HEK293 (cell line): ENCODE results near the gene CFAP57.
A peak's percentile ranks its signal among the peaks of the same experiment; 100 is the strongest.

Experiments used
- CTCF ChIA-PET: fragments of 350-600 bp; formaldehyde crosslinking; extraction: SDS; loops from one replicate; lab custom pipeline; 2021; ENCODE audit warnings: antibody characterized with exemption; lab: Yijun Ruan, JAX
- POLR2A ChIA-PET: fragments of 300-600 bp; formaldehyde crosslinking; extraction: SDS; loops from one replicate; lab custom pipeline; 2020; ENCODE audit warnings: antibody characterized with exemption, inconsistent platforms; lab: Yijun Ruan, JAX
- H3K27ac ChIP-seq: fragments of 200-500 bp; sonication (Bioruptor generic); 2 replicates; pipeline ENCODE4 v1.5.1; 2014; ENCODE audit warnings: low read depth, low read length, control low read depth, inconsistent platforms; ENCODE audit errors: extremely low read depth
- H3K36me3 ChIP-seq, 2 experiments: fragments of 200-500 bp in 1 of 2; sonication (Bioruptor generic) in 1 of 2; 1 replicate in 1 of 2; 2 replicates in 1 of 2; pipeline ENCODE4 v1.5.1; 2014 to 2017; ENCODE audit warnings: inconsistent platforms in 2 of 2, low read length in 2 of 2; ENCODE audit not compliant: control insufficient read depth in 2 of 2, insufficient read depth in 1 of 2
- H3K4me1 ChIP-seq: fragments of 200-500 bp; sonication (Bioruptor generic); 2 replicates; pipeline ENCODE4 v1.5.1; 2014; ENCODE audit warnings: mild to moderate bottlenecking, low read length, inconsistent platforms; ENCODE audit not compliant: control insufficient read depth, insufficient read depth
- H3K4me3 ChIP-seq: 2 replicates; pipeline ENCODE4 v1.5.1; 2011; ENCODE audit warnings: low read depth, mild to moderate bottlenecking, control low read depth, low read length, moderate library complexity
- H3K9me3 ChIP-seq: fragments of 200-500 bp; sonication (Bioruptor generic); 2 replicates; pipeline ENCODE4 v1.5.1; 2014; ENCODE audit warnings: low read depth, low read length, inconsistent platforms; ENCODE audit not compliant: control insufficient read depth, insufficient read depth
- ATF2 ChIP-seq: fragments of 450-650 bp; formaldehyde crosslinking; IDR thresholded peaks from 2 replicates; pipeline ENCODE4 v1.5.1; 2016; ENCODE audit warnings: missing biosample characterization, missing genetic modification characterization, low read depth
- KLF1 ChIP-seq: fragments of 450-650 bp; formaldehyde crosslinking; IDR thresholded peaks from 2 replicates; pipeline ENCODE4 v1.5.1; 2016; ENCODE audit warnings: missing biosample characterization, missing genetic modification characterization
- PRDM2 ChIP-seq: fragments of 450-650 bp; formaldehyde crosslinking; IDR thresholded peaks from 2 replicates; pipeline ENCODE4 v1.5.1; 2016; ENCODE audit warnings: missing biosample characterization, missing genetic modification characterization, borderline replicate concordance
- SETDB1 ChIP-seq: IDR thresholded peaks from one replicate; pipeline ENCODE4 v1.6.1; 2017; ENCODE audit warnings: mild to moderate bottlenecking, low read length, moderate library complexity, mixed read lengths; ENCODE audit not compliant: insufficient read length
- SP3 ChIP-seq: fragments of 450-650 bp; formaldehyde crosslinking; IDR thresholded peaks from 2 replicates; pipeline ENCODE4 v1.5.1; 2016; ENCODE audit warnings: missing biosample characterization, missing genetic modification characterization
- TRIM28 ChIP-seq: IDR thresholded peaks from 2 replicates; pipeline ENCODE4 v1.6.1; 2011; ENCODE audit warnings: low read length, control low read depth, borderline replicate concordance
- TSHZ1 ChIP-seq: fragments of 450-650 bp; formaldehyde crosslinking; IDR thresholded peaks from 2 replicates; pipeline ENCODE4 v1.5.1; 2016; ENCODE audit warnings: missing biosample characterization, missing genetic modification characterization, borderline replicate concordance
- ZBTB1 ChIP-seq: fragments of 450-650 bp; formaldehyde crosslinking; IDR thresholded peaks from 2 replicates; pipeline ENCODE4 v1.5.1; 2016; ENCODE audit warnings: missing biosample characterization, missing genetic modification characterization
- ZBTB20 ChIP-seq: fragments of 450-650 bp; formaldehyde crosslinking; IDR thresholded peaks from 2 replicates; pipeline ENCODE4 v1.5.1; 2016; ENCODE audit warnings: missing biosample characterization, missing genetic modification characterization
- ZBTB6 ChIP-seq: fragments of 450-650 bp; formaldehyde crosslinking; IDR thresholded peaks from 2 replicates; pipeline ENCODE4 v1.5.1; 2017; ENCODE audit warnings: missing biosample characterization, missing genetic modification characterization
- ZIC2 ChIP-seq: fragments of 450-650 bp; formaldehyde crosslinking; IDR thresholded peaks from 2 replicates; pipeline ENCODE4 v1.5.1; 2016; ENCODE audit warnings: missing biosample characterization, missing genetic modification characterization
- ZNF302 ChIP-seq: fragments of 450-650 bp; formaldehyde crosslinking; IDR thresholded peaks from 2 replicates; pipeline ENCODE4 v1.5.1; 2016; ENCODE audit warnings: missing biosample characterization, missing genetic modification characterization, low read depth
- ZNF449 ChIP-seq: fragments of 450-650 bp; formaldehyde crosslinking; IDR thresholded peaks from 2 replicates; pipeline ENCODE4 v1.5.1; 2017; ENCODE audit warnings: missing biosample characterization, mild to moderate bottlenecking, missing genetic modification characterization, moderate library complexity
- ZNF514 ChIP-seq: fragments of 450-650 bp; formaldehyde crosslinking; IDR thresholded peaks from 2 replicates; pipeline ENCODE4 v1.5.1; 2016; ENCODE audit warnings: missing biosample characterization, missing genetic modification characterization
- ZNF629 ChIP-seq: fragments of 450-650 bp; formaldehyde crosslinking; IDR thresholded peaks from 2 replicates; pipeline ENCODE4 v1.5.1; 2017; ENCODE audit warnings: missing biosample characterization, missing genetic modification characterization
- ZNF701 ChIP-seq: fragments of 450-650 bp; formaldehyde crosslinking; IDR thresholded peaks from 2 replicates; pipeline ENCODE4 v1.5.1; 2016; ENCODE audit warnings: missing biosample characterization, missing genetic modification characterization
- ZSCAN23 ChIP-seq: fragments of 450-650 bp; formaldehyde crosslinking; IDR thresholded peaks from 2 replicates; pipeline ENCODE4 v1.5.1; 2016; ENCODE audit warnings: missing biosample characterization, missing genetic modification characterization
- ZSCAN4 ChIP-seq: fragments of 450-650 bp; formaldehyde crosslinking; IDR thresholded peaks from 2 replicates; pipeline ENCODE4 v1.5.1; 2017; ENCODE audit warnings: missing biosample characterization, missing genetic modification characterization
- ZXDB ChIP-seq: fragments of 450-650 bp; formaldehyde crosslinking; IDR thresholded peaks from 2 replicates; pipeline ENCODE4 v1.5.1; 2016; ENCODE audit warnings: missing biosample characterization, missing genetic modification characterization

CFAP57 gene

GRCh38 chr1:43206600-43207228, 34.6 kb downstream of the CFAP57 start (continued):
- TF ChIP-seq SP3 (peak; percentile 50; the same call in 1 of the 2 replicates), ZSCAN4 (tag by site-specific recombination) (no peak), ZXDB (tag by site-specific recombination) (0 out of 2 replicates have a peak, but pooled peaks have one; percentile 40), ZNF302 (tag by site-specific recombination) (no peak), ZNF449 (tag by site-specific recombination) (no peak), ZBTB20 (tag by site-specific recombination) (peak; percentile 45), TSHZ1 (no peak), ZIC2 (tag by site-specific recombination) (no peak), TRIM28 (peak; percentile 72), ATF2 (no peak), SETDB1 (peak; percentile 50), ZNF629 (tag by site-specific recombination) (no peak), KLF1 (peak; percentile 46; the same call in 1 of the 2 replicates)

- TF ChIP-seq PRDM2 (tag by site-specific recombination), result no peak
- TF ChIP-seq ZNF701, result no peak
- no peak for TF ChIP-seq ZBTB1
- TF ChIP-seq ZNF514 (tag by site-specific recombination), result no peak
- peak; percentile 6; the same call in 1 of the 2 replicates for TF ChIP-seq TRIM28
- no peak for TF ChIP-seq ZBTB6 (tag by site-specific recombination)
- TF ChIP-seq ZSCAN23 (tag by site-specific recombination), result no peak
- H3K4me1 ChIP-seq, result no peaks in the 10 kb centered on the region
- H3K36me3 ChIP-seq, result no peaks in the 10 kb centered on the region
- ChIA-PET POLR2A (interaction anchor here (0.5 to 2.5 kb wide), 5 partner anchors 35 to 597 kb away, joined by 3 to 13 read pairs (median 6); partner anchors contain the start of genes C1orf50, CDC20, CFAP57 and EBNA1BP2), CTCF (interaction anchor here (0.6 to 2.2 kb wide), 5 partner anchors 20 to 361 kb away, joined by 3 to 6 read pairs (median 3); partner anchors contain the start of gene ZNF691)
- peak overlapping the region; percentile 7; the same call in 1 of the 2 replicates for H3K4me3 ChIP-seq
- H3K27ac ChIP-seq, result no peak overlapping the region
- no peaks in the 10 kb centered on the region for H3K9me3 ChIP-seq
Observed at GRCh38 chr1:43207229-43207853, 35.2 kb downstream of the CFAP57 start.
